Stomach smooth muscle (tissue), 2 donors: ENCODE results near the gene CHRM1.

Source experiments
- H3K27ac ChIP-seq: one replicate; pipeline ENCODE4 v1.7.0; 2013; ENCODE audit warnings: mild to moderate bottlenecking, low read length, inconsistent platforms
- H3K27me3 ChIP-seq, 2 donors: one replicate each; pipeline ENCODE4 v1.7.0; 2013; ENCODE audit warnings: low read length in 2 of 2; ENCODE audit not compliant: insufficient read depth in 2 of 2, control insufficient read depth in 1 of 2
- H3K36me3 ChIP-seq, 2 donors: one replicate each; pipeline ENCODE4 v1.7.0; 2013; ENCODE audit warnings: low read length in 2 of 2; ENCODE audit not compliant: control insufficient read depth in 2 of 2, insufficient read depth in 2 of 2
- H3K4me1 ChIP-seq: one replicate; pipeline ENCODE4 v1.7.0; 2013; ENCODE audit warnings: low read length; ENCODE audit not compliant: control insufficient read depth, insufficient read depth
- H3K4me3 ChIP-seq, 2 donors: one replicate each; pipeline ENCODE4 v1.7.0; 2013; ENCODE audit warnings: low read length in 2 of 2
- H3K9ac ChIP-seq, 2 donors: one replicate each; pipeline ENCODE4 v1.7.0; 2013; ENCODE audit warnings: low read length in 2 of 2, mild to moderate bottlenecking in 1 of 2
- H3K9me3 ChIP-seq, 2 donors: one replicate each; pipeline ENCODE4 v1.7.0; 2013; ENCODE audit warnings: low read length in 2 of 2; ENCODE audit not compliant: control insufficient read depth in 2 of 2
- donor health status: healthy.
- donor health status: Pancreatic carcinoma.

Gene CHRM1

DNA sequence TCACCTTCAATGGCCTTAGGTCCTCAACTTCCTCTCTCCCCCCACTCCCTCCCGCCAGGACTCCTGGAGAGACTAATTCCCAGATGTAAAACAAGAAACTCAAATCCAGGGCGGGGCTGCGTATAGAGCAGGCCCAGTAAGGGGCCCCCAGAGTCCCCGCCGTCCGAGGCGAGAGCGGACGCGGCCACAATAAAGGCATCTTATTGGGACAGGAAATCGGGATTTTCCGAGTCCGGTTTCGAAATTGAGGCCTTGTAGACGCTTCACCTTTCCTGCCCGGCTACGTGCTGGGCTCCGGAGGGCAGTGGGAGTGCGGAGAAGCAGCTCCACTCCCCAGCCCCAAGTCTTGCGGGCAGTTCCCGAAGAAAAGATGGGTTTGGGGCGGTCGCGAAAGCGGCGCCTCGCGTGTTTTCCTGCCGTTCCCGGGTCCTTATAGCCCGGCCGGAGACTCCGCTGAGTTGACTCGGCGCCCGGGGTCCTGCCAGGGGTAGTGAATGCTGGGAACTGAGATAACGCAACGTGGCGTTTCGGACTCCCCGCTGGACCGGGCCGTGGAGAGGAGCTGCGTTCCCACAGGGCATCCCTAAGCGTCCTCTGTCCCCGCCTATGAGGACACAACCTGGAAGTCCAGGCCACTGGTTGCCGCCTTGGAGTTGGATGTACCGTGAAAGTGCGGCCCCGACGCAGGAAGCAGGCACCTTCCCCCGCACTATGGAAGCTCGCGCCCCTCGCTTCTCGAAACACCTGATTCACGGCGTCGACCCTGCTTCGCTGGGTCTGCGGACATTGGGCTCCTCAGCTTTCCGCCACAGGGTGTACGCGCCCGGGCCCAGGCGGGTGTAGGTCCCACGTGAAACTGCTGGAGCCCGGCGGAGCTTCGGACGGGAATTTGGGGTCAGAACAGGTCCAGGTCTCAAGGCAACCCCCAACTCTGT lies 4.8 kb upstream of the CHRM1 start:
- H3K36me3 ChIP-seq = no peaks in the 10 kb centered on the region
- H3K9ac ChIP-seq = no peak overlapping the region
- H3K4me1 ChIP-seq = peaks cover 25% of the 10 kb centered on the region
- H3K27me3 ChIP-seq = peaks cover 47 to 54% of the 10 kb centered on the region in 2 donors
- peak overlapping the region; percentile 55 to 60 for H3K4me3 ChIP-seq
- H3K27ac ChIP-seq = no peak overlapping the region
- no peaks in the 10 kb centered on the region for H3K9me3 ChIP-seq

DNA sequence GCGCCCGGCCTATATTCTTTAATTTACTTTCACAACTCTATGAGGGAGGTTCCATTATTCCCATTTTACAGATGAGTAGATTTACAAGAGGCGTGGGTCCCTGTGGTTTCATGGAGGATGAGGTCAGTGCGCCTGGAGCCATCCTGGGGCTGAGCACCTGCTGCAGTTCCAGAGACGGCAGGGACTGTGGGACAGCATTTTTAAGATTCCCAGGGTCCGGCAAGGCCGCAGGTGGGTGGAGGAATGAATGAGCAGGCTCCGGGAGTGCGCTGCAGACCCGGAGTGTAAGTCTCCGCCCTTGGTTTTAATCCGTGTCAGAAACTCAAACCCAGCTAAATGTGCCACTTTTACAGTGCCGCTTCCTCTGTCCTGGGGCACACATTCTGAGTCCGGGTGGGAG lies 4.1 kb upstream of the CHRM1 start:
- no peak overlapping the region for H3K9ac ChIP-seq
- peaks cover 25% of the 10 kb centered on the region for H3K4me1 ChIP-seq
- H3K27ac ChIP-seq = no peak overlapping the region
- no peaks in the 10 kb centered on the region for H3K9me3 ChIP-seq
- no peaks in the 10 kb centered on the region for H3K36me3 ChIP-seq
- peak overlapping the region in 1 of 2 donors; percentile 55 for H3K4me3 ChIP-seq
- H3K27me3 ChIP-seq = peaks cover 47 to 59% of the 10 kb centered on the region in 2 donors

DNA sequence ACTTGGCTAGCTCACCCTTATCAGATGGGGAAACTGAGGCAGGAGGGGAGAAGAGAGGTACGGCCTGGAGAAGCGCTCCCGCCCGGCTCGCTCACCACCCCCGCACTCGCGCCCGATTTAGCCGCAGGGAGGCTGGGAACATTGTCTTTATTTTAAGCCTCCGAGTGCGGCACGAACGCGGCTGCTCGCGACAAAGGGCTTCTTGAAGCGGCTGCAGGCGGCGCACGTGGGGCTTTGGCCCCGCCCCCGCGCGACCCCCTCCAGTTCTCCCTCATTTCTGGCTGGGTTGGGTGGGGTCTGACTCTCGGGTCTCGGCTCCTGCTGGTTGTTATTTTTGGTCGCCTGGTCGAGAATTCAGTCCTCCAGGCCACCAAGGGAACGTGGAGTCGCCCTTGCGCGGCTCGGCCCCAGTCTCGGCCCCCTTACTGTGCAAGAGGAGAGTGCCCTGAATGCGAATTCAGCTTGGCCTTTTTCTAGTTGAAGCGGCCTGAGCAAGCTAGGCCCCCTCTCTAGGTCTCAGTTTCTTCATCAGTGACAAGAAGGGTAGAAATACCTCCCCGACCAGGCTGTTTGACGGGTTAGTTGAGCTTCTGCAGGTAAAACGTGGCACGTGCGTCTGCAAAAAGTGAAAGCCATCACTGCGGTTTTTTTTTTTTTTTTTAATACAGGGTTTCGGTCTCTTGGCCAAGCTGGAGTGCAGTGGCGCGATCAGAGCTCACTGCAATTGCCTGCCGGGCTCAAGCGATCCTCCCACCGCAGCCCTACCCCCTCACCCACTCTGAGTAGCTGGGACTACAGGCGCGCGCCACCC lies 2.6 kb upstream of the CHRM1 start:
- Histone ChIP-seq H3K9ac (no peak overlapping the region), H3K4me1 (peaks cover 25% of the 10 kb centered on the region), H3K27ac (no peak overlapping the region), H3K9me3 (no peaks in the 10 kb centered on the region), H3K27me3 (peaks cover 45 to 60% of the 10 kb centered on the region in 2 donors), H3K4me3 (peak overlapping the region; percentile 48 to 58), H3K36me3 (no peaks in the 10 kb centered on the region)

DNA sequence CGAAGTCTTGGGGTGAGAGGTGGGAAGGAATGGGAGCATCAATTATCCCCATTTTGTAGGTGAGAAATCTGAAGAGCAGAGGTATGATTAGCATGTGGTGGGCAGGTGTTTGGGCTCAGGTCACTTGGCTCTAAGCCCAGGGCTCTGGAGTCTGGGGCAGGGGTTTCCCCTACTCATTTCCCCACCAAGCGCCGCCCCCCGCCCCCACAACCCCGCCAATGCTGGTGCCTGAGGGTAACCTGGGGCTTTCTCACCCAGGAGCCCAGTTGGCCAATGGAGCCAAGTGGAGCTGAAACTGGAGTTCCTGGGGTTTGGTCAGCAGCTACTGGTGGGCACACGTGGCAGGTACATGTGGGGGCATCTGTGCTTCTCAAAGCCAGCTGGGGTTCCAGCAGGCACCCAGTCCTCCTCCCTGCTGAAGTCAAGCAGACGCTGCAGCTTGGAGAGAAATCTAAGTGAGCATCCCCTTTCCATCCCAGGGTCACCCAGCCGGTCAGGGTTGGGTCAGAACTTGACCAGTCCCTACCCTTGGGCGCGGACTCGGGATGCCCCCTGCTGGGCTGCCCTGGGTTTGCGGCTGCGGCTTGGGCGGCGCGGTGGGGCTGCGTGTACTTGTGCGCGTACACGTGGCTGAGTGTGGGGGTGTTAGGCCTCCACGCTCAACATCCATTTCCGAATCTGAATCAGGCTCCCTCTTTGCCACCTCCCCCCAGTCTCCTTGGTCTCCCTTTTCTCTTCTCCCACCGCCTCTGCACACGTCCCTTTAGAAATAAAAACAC lies 1.7 kb upstream of the CHRM1 start:
- Histone ChIP-seq H3K9me3 (no peaks in the 10 kb centered on the region), H3K4me3 (no peak overlapping the region), H3K4me1 (peaks cover 25% of the 10 kb centered on the region), H3K36me3 (no peaks in the 10 kb centered on the region), H3K9ac (no peak overlapping the region), H3K27me3 (peaks cover 41 to 57% of the 10 kb centered on the region in 2 donors), H3K27ac (no peak overlapping the region)

DNA sequence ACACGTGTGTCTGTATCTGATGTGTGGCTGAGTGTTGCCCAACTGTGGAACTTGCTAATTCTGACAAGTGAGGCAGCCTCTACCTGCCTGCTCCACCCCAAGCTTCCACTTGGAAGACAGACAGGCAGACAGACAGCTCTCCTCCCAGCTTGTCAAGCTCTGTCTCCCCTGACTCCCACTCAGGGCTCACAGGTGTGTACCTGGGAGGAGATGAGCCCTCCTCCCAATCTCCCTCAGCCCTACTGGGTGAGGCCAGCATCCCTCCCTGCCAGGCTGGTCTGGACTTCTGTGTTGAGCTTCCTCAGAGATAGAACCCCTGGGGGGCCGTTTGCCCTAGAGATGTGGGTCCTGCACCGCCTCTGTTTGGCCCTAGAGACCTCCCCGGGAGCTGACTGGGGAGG lies 1.0 kb upstream of the CHRM1 start:
- Histone ChIP-seq H3K4me1 (peaks cover 25% of the 10 kb centered on the region), H3K4me3 (no peak overlapping the region), H3K27me3 (peaks cover 38 to 52% of the 10 kb centered on the region in 2 donors), H3K9me3 (no peaks in the 10 kb centered on the region), H3K36me3 (no peaks in the 10 kb centered on the region), H3K27ac (no peak overlapping the region), H3K9ac (no peak overlapping the region)

DNA sequence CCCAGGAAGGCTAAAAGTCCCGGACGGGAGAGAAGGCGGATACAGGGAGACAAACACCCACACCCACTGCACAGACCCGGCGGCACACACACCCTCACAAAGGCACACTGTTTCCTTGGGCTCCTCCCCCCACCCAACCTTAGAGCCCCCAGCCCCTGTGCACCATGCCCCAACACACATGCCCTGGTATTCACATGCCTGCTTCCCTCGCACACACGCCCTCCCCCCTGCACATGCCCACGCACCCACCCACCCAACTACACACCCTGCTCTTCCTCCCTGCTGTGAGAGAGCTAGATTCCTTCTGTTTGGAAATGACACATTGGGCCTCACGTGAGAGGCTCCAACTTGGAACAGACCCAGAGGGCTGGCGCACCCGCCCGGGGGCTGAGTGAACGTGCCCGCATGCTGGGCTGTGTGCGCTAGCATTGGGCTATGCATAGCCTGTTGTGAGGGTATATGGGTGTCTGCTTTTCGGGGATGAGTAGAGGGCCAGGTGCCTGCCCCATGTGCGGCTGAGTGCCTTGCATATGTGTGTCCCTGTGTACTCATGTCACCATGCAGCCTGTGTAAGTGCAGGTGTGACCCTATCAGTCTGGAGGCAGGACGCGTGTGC lies 518 bp upstream of the CHRM1 start:
- Histone ChIP-seq H3K27me3 (peaks cover 33 to 47% of the 10 kb centered on the region in 2 donors), H3K4me1 (peaks cover 21% of the 10 kb centered on the region), H3K36me3 (no peaks in the 10 kb centered on the region), H3K9me3 (no peaks in the 10 kb centered on the region), H3K4me3 (peak overlapping the region in 1 of 2 donors; percentile 29), H3K27ac (no peak overlapping the region), H3K9ac (no peak overlapping the region)

DNA sequence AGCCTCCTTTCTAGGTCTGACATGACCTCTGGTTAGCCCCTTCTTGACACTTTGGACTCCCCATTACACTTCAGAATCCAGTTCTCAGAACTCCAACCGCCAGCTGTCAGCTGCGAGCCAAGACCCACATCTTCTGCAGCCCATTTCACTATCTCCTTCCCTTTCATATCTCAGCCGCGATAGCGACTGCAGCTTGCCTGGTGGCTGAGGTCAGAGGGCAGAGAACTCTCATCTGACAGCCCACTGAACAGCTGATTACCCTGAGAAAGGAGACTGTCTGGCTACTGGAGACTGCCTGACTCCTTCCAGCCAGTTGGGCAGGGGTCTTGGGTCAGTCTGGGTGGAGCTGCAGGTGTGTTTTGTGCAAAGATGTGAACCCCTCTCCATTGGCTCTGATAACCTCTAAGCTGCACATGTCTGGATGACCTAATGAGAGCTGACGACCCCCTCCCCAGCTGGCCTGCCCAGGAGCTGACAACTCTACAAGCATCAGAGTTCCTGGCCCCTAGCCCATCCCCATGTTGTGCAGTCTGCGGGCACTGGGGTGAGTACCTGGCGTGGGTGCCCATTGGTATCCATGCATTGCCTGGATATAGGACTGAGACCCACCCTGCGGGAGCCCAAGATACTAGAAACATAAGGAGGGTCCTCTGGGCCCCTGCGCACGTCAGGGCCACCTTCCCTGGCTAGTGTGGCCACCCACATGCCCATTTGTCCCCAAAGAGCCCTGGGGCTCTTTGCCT lies 1.1 kb downstream of the CHRM1 start:
- Histone ChIP-seq H3K4me1 (peaks cover 12% of the 10 kb centered on the region), H3K9me3 (no peaks in the 10 kb centered on the region), H3K4me3 (no peak overlapping the region), H3K27me3 (peaks cover 19 to 31% of the 10 kb centered on the region in 2 donors), H3K36me3 (no peaks in the 10 kb centered on the region), H3K27ac (no peak overlapping the region), H3K9ac (no peak overlapping the region)

DNA sequence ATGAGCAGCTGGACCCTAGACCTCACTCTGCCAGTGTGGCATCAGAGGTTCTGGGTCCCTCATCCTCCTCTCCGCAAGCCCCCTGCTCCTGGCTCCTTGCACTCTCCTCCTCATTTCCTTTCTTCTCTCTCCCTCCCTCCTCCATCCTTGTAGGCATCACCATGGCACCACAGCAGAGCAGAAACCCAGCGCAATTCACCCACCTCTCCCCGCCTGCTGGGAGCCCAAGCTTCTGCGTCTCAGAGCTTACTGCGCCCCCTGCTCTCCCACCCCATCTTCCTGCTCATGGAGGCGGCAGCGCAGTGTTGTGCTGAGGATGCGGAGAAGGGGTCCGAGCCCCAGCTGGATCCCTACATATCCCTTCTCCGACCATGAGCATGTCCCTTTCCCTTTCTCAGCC lies 1.7 kb downstream of the CHRM1 start:
- no peaks in the 10 kb centered on the region for H3K36me3 ChIP-seq
- H3K4me1 ChIP-seq = peaks cover 12% of the 10 kb centered on the region
- no peaks in the 10 kb centered on the region for H3K9me3 ChIP-seq
- H3K27me3 ChIP-seq = peaks cover 19 to 31% of the 10 kb centered on the region in 2 donors
- no peak overlapping the region for H3K4me3 ChIP-seq
- no peak overlapping the region for H3K27ac ChIP-seq
- H3K9ac ChIP-seq = no peak overlapping the region

DNA sequence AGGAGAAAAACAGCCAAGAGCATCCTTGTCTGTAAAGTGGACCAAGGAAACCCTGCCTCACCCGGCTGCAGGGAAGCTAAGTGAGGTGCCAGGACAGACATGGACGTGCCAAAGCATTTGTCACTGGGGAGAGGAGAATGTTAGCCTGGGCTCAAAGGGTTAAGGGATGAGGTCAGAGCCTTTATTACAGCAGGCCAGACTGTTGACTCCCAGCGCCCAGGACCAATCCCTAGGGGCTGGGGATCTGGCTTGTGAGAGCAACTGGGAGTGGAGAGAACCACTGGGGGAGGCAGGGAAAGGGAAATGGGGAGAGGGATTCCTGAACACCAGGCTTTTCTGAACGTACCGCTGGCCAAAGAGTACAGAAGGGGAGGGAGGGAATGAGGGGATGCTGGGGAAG lies 2.6 kb downstream of the CHRM1 start:
- Histone ChIP-seq H3K4me1 (peaks cover 5% of the 10 kb centered on the region), H3K36me3 (no peaks in the 10 kb centered on the region), H3K27me3 (peaks cover 13 to 24% of the 10 kb centered on the region in 2 donors), H3K9me3 (no peaks in the 10 kb centered on the region), H3K27ac (no peak overlapping the region), H3K9ac (no peak overlapping the region), H3K4me3 (no peak overlapping the region)
